Heart left ventricle (tissue), 16 donors: ENCODE data around the gene PRDM15. TPM values are rescaled to one million over a fixed set of nuclear protein-coding genes. Genes with fewer than 3 reads are reported as not detected.

Experiments
- ATAC-seq, 4 donors: fragments of 200-7000 bp; cut with Tn5 transposase; one replicate each; pipeline ENCODE4 v1.9.1; 2020 to 2022; ENCODE audit warnings: moderate library complexity in 4 of 4, mild to moderate bottlenecking in 3 of 4, moderate number of reproducible peaks in 1 of 4
- DNase-seq, 5 donors: peaks; one replicate each; pipeline ENCODE4 v3.0.0-alpha.2; 2020
- H3K27ac ChIP-seq, 12 donors: fragments of 200-600 bp; sonication (generic) in 4 of 12; one replicate each; pipeline versions ENCODE4 v1.5.0 to v1.8.0; 2016 to 2022; ENCODE audit warnings: mild to moderate bottlenecking in 2 of 12
- H3K27me3 ChIP-seq, 9 donors: fragments of 200-600 bp; sonication (generic) in 2 of 9; one replicate each; pipeline versions ENCODE4 v1.5.1 to v1.8.0; 2016 to 2022; ENCODE audit warnings: mild to moderate bottlenecking in 3 of 9
- H3K36me3 ChIP-seq, 9 donors: fragments of 200-600 bp; sonication (generic) in 2 of 9; one replicate each; pipeline versions ENCODE4 v1.5.0 to v1.8.0; 2018 to 2022; ENCODE audit warnings: mild to moderate bottlenecking in 2 of 9
- H3K4me1 ChIP-seq, 12 donors: fragments of 200-600 bp; sonication (generic) in 4 of 12; one replicate each; pipeline versions ENCODE4 v1.5.0 to v1.8.0; 2016 to 2022; ENCODE audit warnings: mild to moderate bottlenecking in 3 of 12
- H3K4me3 ChIP-seq, 12 donors: fragments of 200-600 bp; sonication (generic) in 4 of 12; one replicate each; pipeline versions ENCODE4 v1.5.0 to v1.8.0; 2017 to 2022; ENCODE audit warnings: mild to moderate bottlenecking in 9 of 12, moderate library complexity in 4 of 12
- H3K9me3 ChIP-seq, 12 donors: fragments of 200-600 bp; sonication (generic) in 4 of 12; one replicate each; pipeline versions ENCODE4 v1.5.0 to v1.8.0; 2016 to 2022; ENCODE audit warnings: mild to moderate bottlenecking in 1 of 12
- CTCF ChIP-seq, 12 donors: fragments of 200-600 bp; sonication (generic) in 4 of 12; IDR thresholded peaks; one replicate each; pipeline versions ENCODE4 v1.5.0 to v1.8.0; 2018 to 2022; ENCODE audit warnings: antibody characterized with exemption in 12 of 12, mild to moderate bottlenecking in 5 of 12
- POLR2A ChIP-seq, 2 donors: fragments of 450-650 bp; IDR thresholded peaks; one replicate each; pipeline ENCODE4 v1.6.1; 2017; ENCODE audit warnings: antibody characterized with exemption in 2 of 2, mild to moderate bottlenecking in 2 of 2, moderate library complexity in 2 of 2
- WGBS, 4 donors: extraction: QIAGEN DNeasy Blood & Tissue Kit in 2 of 4; methylation state at CpG; one replicate each; pipeline versions ENCODE4 v1.1.5 to v1.1.7; 2013 to 2018; 5-methylcytosine and 5-hydroxymethylcytosine counted together
- intact Hi-C, 10 donors: fragments of 100-400 bp; cut with DNase I; formaldehyde crosslinking; loops; one replicate each; pipeline versions ENCODE4 v1.11.1 to v1.14.2; 2022
- polyA plus RNA-seq, 2 donors: library from polyadenylated mRNA; stranded (reverse); fragments of 200-250 nt; gene quantifications; one replicate each; pipeline ENCODE4 v1.2.3, GENCODE V29; 2013
- total RNA-seq, 9 donors: library from RNA; depleted of rRNA in 2 of 9; stranded (reverse); fragments of >200 nt in 2 of 9; fragmentation: NEBNext Ultra II Directional in 3 of 9; extraction: Animal tissue kit (Norgen Biotek cat#: 25700) in 3 of 9; gene quantifications; one replicate each; pipeline versions ENCODE4 v1.1.0 to v1.2.4, GENCODE V29; 2016 to 2023
- donor health status: ischemic (EF 13 %, LVEDD 7.1; RV severe dilation, severe dysfunction).
- donor health status: healthy with polysubstance abuse.
- donor health status: DM: no; HTN: yes; CAD: no.
- donor health status: DM: no; HTN: no; CAD: no.
- donor health status: ischemic (EF 25% LVEDD 6.9; RV normal size, moderate dysfunction).
- donor health status: ischemic (EF 25% LVEDD 5.7; RV mildly dilated, moderate dysfunction).
- donor health status: healthy.
- donor health status: DM: yes; HTN: yes; CAD: no.
- donor health status: ischemic (EF 35%, LVEDD 5.7; RV mildly dilated, moderate dysfunction).
- donor health status: nonischemic (EF 11% LVEDD 7.7; RV severe dilation, severe dysfunction).
- donor health status: DM: yes; HTN: yes; CAD: no.
- donor health status: PGD.
- donor health status: ischemic (EF 29% LVEDD 5.4; RV normal size, mild dysfunction).
- donor health status: nonischemic (EF 23%, LVEDD 6.1; RV moderate dilation, normal function).

The PRDM15 gene
- total and polyA plus RNA-seq, 11 donors = 2.1 to 6.3 (median 2.7) TPM

- intact Hi-C loops = no loop called here
- Histone ChIP-seq H3K27me3 (no peaks in the 10 kb centered on the region), H3K36me3 (peaks cover 0 to 35% (median 21%) of the 10 kb centered on the region in 9 donors), H3K4me3 (no peak overlapping the region), H3K9me3 (no peaks in the 10 kb centered on the region), H3K27ac (no peak overlapping the region), H3K4me1 (peaks cover 0 to 9% (median 0%) of the 10 kb centered on the region in 12 donors)
- TF ChIP-seq CTCF (IDR thresholded peaks at IDR 0.05) (no peak), POLR2A (IDR thresholded peaks at IDR 0.05) (no peak)
- WGBS, 4 donors = 96 to 98% (median 97%) methylated on average over 4 of the region's 4 CpGs
- DNase-seq (no peak), ATAC-seq (no peak)
Observed at GRCh38 chr21:41806773-41807172, 72.4 kb downstream of the PRDM15 start.

- Histone ChIP-seq H3K27me3 (no peaks in the 10 kb centered on the region), H3K9me3 (no peaks in the 10 kb centered on the region), H3K4me1 (peaks cover 0 to 9% (median 0%) of the 10 kb centered on the region in 12 donors), H3K36me3 (peaks cover 0 to 38% (median 23%) of the 10 kb centered on the region in 9 donors), H3K4me3 (no peak overlapping the region), H3K27ac (no peak overlapping the region)
- TF ChIP-seq POLR2A (IDR thresholded peaks at IDR 0.05) (no peak), CTCF (IDR thresholded peaks at IDR 0.05) (no peak)
- DNase-seq = no peak
- ATAC-seq = no peak
- intact Hi-C loops = no loop called here
- WGBS, 4 donors = 97 to 100% (median 98%) methylated on average over 4 of the region's 4 CpGs
Observed at GRCh38 chr21:41805643-41806042, 73.5 kb downstream of the PRDM15 start.

- intact Hi-C loops = no loop called here
- 92 to 94% (median 92%) methylated on average over 10 of the region's 10 CpGs for WGBS, 4 donors
Observed at GRCh38 chr21:41805038-41805437, 74.1 kb downstream of the PRDM15 start.

GRCh38 chr21:41804381-41804780 lies 74.8 kb downstream of the PRDM15 start:
- no peaks in the 10 kb centered on the region for H3K9me3 ChIP-seq
- peaks cover 0 to 9% (median 0%) of the 10 kb centered on the region in 12 donors for H3K4me1 ChIP-seq
- no peak overlapping the region for H3K4me3 ChIP-seq
- ATAC-seq = no peak
- 96 to 98% (median 98%) methylated on average over 10 of the region's 10 CpGs for WGBS, 4 donors
- no peak for TF ChIP-seq POLR2A (IDR thresholded peaks at IDR 0.05)
- TF ChIP-seq CTCF (IDR thresholded peaks at IDR 0.05) = no peak
- H3K27me3 ChIP-seq = no peaks in the 10 kb centered on the region
- peaks cover 0 to 38% (median 27%) of the 10 kb centered on the region in 9 donors for H3K36me3 ChIP-seq
- H3K27ac ChIP-seq = no peak overlapping the region
- intact Hi-C loops = no loop called here
- DNase-seq = no peak

More at GRCh38 chr21:41805038-41805437, 74.1 kb downstream of the PRDM15 start:
- Histone ChIP-seq H3K27ac (no peak overlapping the region), H3K27me3 (no peaks in the 10 kb centered on the region), H3K4me1 (peaks cover 0 to 9% (median 0%) of the 10 kb centered on the region in 12 donors), H3K36me3 (peaks cover 0 to 38% (median 26%) of the 10 kb centered on the region in 9 donors), H3K4me3 (no peak overlapping the region), H3K9me3 (no peaks in the 10 kb centered on the region)
- TF ChIP-seq POLR2A (IDR thresholded peaks at IDR 0.05) = no peak
- TF ChIP-seq CTCF (IDR thresholded peaks at IDR 0.05) = no peak
- DNase-seq (no peak), ATAC-seq (no peak)
